Activated B cell treated with CpG ODN at 0.5 μM for 24 hours (primary cell): ENCODE results near the gene VAC14. TPM values are rescaled to one million over a fixed set of nuclear protein-coding genes. Genes with fewer than 3 reads are reported as not detected.

Experiments
- ATAC-seq: fragments of 200-7000 bp; cut with Tn5 transposase; one replicate; pipeline ENCODE4 v1.10.0; 2021; ENCODE audit warnings: low read depth, mild to moderate bottlenecking, moderate library complexity
- CTCF ChIA-PET: fragments of 350-600 bp; sonication (Branson Sonifier 250); formaldehyde crosslinking; loops from one replicate; lab custom pipeline; 2021; ENCODE audit warnings: antibody characterized with exemption; lab: Charles Lee
- POLR2A ChIA-PET: fragments of 350-600 bp; sonication (Branson Sonifier 250); formaldehyde crosslinking; loops from one replicate; lab custom pipeline; 2021; ENCODE audit warnings: antibody characterized with exemption; lab: Charles Lee
- DNase-seq: peaks from one replicate; pipeline ENCODE4 v3.0.0; 2022
- H3K27ac Mint-ChIP-seq: one replicate; pipeline ENCODE4 v1.8.0; 2020; ENCODE audit warnings: mixed read lengths
- H3K27me3 Mint-ChIP-seq: one replicate; pipeline ENCODE4 v1.8.0; 2021; ENCODE audit warnings: mixed read lengths
- H3K36me3 Mint-ChIP-seq: one replicate; pipeline ENCODE4 v1.8.0; 2021; ENCODE audit warnings: low read depth, mixed read lengths
- H3K4me1 Mint-ChIP-seq: one replicate; pipeline ENCODE4 v1.8.0; 2021; ENCODE audit warnings: mixed read lengths
- H3K4me3 Mint-ChIP-seq: one replicate; pipeline ENCODE4 v1.8.0; 2020; ENCODE audit warnings: mild to moderate bottlenecking, mixed read lengths
- H3K9me3 Mint-ChIP-seq: one replicate; pipeline ENCODE4 v1.8.0; 2020; ENCODE audit warnings: mixed read lengths
- intact Hi-C: fragments of 100-400 bp; cut with micrococcal nuclease; formaldehyde crosslinking; loops from one replicate; pipeline ENCODE4 v1.15.1; 2024
- total RNA-seq: library from RNA; stranded (reverse); gene quantifications from 2 replicates; pipeline ENCODE4 v1.2.3, GENCODE V29; 2022
- TF ChIP-seq, protein P1 (sequence below): fragments of 200-600 bp; IDR thresholded peaks from one replicate; pipeline ENCODE4 v1.8.0; 2022; ENCODE audit warnings: antibody characterized with exemption, mild to moderate bottlenecking

The VAC14 gene
- total RNA-seq, 1 donor from 2014 or later = 53.4 TPM

- Mint-ChIP-seq H3K27ac (no peak overlapping the region), H3K27me3 (no peaks in the 10 kb centered on the region), H3K36me3 (peaks cover 30% of the 10 kb centered on the region), H3K4me3 (no peak overlapping the region), H3K9me3 (no peaks in the 10 kb centered on the region), H3K4me1 (peaks cover 1% of the 10 kb centered on the region)
- DNase-seq (no peak), ATAC-seq (no peak)
- intact Hi-C loops = no loop called here
- ChIA-PET POLR2A (no interaction called here), CTCF (no interaction called here)
- TF ChIP-seq, protein P1, sequence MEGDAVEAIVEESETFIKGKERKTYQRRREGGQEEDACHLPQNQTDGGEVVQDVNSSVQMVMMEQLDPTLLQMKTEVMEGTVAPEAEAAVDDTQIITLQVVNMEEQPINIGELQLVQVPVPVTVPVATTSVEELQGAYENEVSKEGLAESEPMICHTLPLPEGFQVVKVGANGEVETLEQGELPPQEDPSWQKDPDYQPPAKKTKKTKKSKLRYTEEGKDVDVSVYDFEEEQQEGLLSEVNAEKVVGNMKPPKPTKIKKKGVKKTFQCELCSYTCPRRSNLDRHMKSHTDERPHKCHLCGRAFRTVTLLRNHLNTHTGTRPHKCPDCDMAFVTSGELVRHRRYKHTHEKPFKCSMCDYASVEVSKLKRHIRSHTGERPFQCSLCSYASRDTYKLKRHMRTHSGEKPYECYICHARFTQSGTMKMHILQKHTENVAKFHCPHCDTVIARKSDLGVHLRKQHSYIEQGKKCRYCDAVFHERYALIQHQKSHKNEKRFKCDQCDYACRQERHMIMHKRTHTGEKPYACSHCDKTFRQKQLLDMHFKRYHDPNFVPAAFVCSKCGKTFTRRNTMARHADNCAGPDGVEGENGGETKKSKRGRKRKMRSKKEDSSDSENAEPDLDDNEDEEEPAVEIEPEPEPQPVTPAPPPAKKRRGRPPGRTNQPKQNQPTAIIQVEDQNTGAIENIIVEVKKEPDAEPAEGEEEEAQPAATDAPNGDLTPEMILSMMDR = no peak
Observed at GRCh38 chr16:70692130-70692872, 108.7 kb downstream of the VAC14 start.

DNA sequence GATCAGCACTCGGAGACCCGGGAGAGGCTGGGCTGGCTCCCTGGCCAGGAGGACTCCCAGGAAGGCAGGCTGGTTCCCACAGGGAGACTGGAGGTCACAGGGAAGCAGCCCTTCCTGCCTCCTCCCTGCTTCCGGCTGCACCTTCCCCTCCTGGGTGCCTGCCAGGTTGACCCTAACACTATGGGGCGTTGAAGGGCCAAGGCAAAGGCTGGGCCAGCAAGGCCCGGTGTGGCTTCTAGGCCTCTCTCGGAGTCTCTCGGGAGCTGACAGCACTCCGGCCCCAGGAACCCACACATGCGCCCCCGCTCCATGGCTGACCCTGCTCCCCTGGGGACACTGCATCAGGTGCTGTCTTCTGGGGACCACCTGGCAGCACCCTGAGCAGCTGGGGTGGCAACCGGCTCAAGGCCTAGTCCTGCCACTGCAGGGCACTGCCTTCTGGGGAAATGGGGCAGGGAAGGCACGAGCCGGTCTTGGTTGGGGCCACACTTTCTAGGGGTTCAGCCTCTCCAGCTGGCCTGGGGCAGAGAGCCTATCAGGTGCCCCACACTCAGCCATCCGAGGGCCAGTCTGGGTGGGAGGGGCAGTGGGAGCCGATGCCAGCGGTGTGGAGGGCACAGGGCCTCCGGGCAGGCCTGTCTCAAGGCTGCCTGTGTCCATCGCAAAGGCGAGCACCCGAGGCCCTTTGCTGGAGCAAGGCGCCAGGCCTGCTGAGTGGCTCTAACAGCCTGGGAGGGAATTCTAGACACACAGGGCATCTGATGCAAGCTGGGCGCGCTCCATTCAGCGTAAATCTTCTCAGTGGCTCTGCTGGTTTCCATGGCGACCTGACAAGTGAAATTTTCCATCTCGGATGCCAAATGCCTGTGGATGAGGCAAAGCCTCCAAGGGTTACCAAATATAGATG is 109.5 kb downstream of the VAC14 start:
- H3K4me3 Mint-ChIP-seq = no peak overlapping the region
- H3K4me1 Mint-ChIP-seq = peaks cover 3% of the 10 kb centered on the region
- DNase-seq (no peak), ATAC-seq (no peak)
- ChIA-PET POLR2A (no interaction called here), CTCF (no interaction called here)
- H3K27ac Mint-ChIP-seq = no peak overlapping the region
- intact Hi-C loops = no loop called here
- no peaks in the 10 kb centered on the region for H3K9me3 Mint-ChIP-seq
- H3K27me3 Mint-ChIP-seq = no peaks in the 10 kb centered on the region
- TF ChIP-seq, protein P1 = no peak
- peaks cover 27% of the 10 kb centered on the region for H3K36me3 Mint-ChIP-seq

DNA sequence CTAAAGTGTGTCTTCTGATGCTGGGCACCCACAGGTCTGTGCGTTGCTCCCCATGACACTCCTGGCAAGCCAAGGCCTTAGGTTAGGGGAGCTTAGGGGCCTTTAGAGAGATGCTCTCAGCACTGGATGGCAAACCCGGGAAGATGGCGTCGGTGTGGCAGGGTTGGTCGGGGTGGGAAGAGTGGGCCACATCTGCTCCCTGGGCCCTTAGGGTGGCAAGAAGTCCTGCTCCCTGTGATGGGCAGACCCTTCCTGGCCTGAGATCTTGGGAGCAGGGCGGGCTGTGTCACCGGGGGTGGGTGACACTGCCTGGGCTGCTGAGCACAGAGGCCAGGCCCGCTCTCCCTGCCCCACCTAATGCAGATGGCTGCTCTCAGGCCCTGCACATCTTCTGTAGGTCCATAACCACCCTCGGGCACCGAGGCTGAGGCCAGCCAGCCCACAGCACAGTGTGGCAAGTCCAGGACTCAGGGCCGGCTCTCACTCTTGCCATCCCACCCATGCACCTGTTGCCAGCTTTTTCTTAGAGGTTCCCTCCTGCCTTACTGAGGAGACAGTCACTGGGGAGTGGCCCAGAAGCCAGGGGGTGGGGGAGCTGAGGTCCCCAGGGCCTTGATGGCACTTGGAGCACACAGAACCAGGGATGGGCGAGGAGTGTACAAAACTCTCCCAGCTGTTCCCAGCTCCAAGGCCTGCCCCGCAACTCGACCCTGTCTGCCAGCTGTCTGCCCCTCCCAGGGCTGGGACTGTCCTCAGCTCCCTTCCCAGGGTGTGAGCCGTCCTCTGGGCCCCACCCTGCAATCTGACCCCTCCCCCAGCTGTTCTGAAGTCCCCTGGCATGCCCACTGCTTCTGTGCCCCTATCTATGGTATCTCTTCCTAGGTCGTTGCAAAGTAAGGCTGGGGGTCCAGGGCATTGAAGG is 110.7 kb downstream of the VAC14 start:
- Mint-ChIP-seq H3K27ac (no peak overlapping the region), H3K27me3 (no peaks in the 10 kb centered on the region), H3K4me1 (peaks cover 7% of the 10 kb centered on the region), H3K36me3 (peaks cover 22% of the 10 kb centered on the region), H3K9me3 (no peaks in the 10 kb centered on the region), H3K4me3 (no peak overlapping the region)
- CTCF ChIA-PET = no interaction called here
- ATAC-seq = no peak
- TF ChIP-seq, protein P1 = no peak
- intact Hi-C loops = no loop called here
- no peak for DNase-seq
- POLR2A ChIA-PET = no interaction called here

DNA sequence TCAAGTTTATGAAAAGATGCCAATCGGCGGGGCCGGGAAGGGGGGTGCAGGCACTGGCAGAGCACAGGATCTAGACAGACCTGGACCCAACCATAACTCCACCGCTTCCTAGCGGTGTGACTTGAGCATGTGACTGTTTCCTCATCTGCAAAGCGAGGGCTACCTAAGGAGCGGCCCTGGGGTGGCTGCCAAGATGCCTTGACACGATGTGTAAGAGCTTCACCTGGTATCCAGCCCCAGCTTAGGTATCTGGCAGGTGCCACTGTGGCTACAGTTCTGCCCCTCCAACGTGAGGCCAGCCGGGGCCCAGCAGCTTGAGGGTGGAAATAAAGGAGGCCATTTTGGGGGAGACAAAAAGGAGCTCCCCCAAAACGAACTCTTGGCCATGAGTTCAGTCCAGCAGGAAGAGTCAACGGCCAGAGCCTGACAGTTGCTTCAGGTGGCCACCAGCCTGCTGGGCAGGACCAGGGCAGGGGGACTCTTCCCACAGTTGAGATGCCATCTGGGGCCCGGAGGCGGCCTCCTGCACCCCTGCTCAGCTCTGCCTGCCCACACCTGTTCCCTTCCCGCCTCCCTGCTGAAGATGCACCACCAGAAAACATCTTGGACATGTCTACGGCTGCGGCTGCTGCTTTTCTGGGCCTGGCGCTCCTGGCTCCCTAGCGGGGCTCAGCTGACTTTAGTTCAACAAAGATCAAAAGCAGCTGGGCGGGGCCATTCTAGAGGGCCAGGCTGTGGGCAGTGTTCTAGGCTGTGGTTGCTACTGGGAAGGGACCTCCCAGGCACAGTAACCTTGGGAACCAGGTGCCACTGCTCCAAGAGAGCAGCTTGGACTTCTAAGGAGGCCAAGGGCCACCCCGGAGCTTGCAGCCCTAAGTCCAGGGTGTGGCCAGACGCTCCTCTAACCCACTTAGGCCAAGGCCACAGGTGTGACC is 111.7 kb downstream of the VAC14 start:
- peaks cover 9% of the 10 kb centered on the region for H3K4me1 Mint-ChIP-seq
- POLR2A ChIA-PET = no interaction called here
- no peaks in the 10 kb centered on the region for H3K27me3 Mint-ChIP-seq
- ATAC-seq = no peak
- H3K4me3 Mint-ChIP-seq = no peak overlapping the region
- no peak overlapping the region for H3K27ac Mint-ChIP-seq
- CTCF ChIA-PET = no interaction called here
- intact Hi-C loops = no loop called here
- H3K36me3 Mint-ChIP-seq = peaks cover 17% of the 10 kb centered on the region
- TF ChIP-seq, protein P1 = no peak
- H3K9me3 Mint-ChIP-seq = no peaks in the 10 kb centered on the region
- no peak for DNase-seq
